Measurements from ENCODE around the gene TRIM22. TPM values are rescaled to one million over a fixed set of nuclear protein-coding genes. Genes with fewer than 3 reads are reported as not detected.

The TRIM22 gene
- total RNA-seq, 4 donors from 2014 or later = 10.9 to 64.8 (median 25.4) TPM

- no peak for TF ChIP-seq POLR2A (IDR thresholded peaks at IDR 0.05)
- TF ChIP-seq CTCF (IDR thresholded peaks at IDR 0.05) = no peak
- no peak overlapping the region for H3K27ac ChIP-seq
- DNase-seq = no peak
- no peaks in the 10 kb centered on the region for H3K27me3 ChIP-seq
- H3K4me3 ChIP-seq = no peak overlapping the region
- no peaks in the 10 kb centered on the region for H3K36me3 ChIP-seq
- intact Hi-C loops (cut with DNase I; ENCODE audit: low total_unique reads) = no loop called here
- no peaks in the 10 kb centered on the region for H3K4me1 ChIP-seq
- H3K9me3 ChIP-seq = peaks cover 0 to 2% of the 10 kb centered on the region in 2 donors
These were observed 57.0 kb downstream of the TRIM22 start for GRCh38 chr11:5746614-5747013.

- TF ChIP-seq POLR2A (IDR thresholded peaks at IDR 0.05) (no peak), CTCF (IDR thresholded peaks at IDR 0.05) (no peak)
- intact Hi-C loops (cut with DNase I; ENCODE audit: low total_unique reads) = no loop called here
These were observed 60.2 kb downstream of the TRIM22 start for GRCh38 chr11:5749836-5750235.

GRCh38 chr11:5753943-5754342, 64.4 kb downstream of the TRIM22 start, which contains the start of gene OR52N4:
TSS of gene OR52N4 (plus strand) at chr11:5754243. CDS start at chr11:5754741, 498 bp downstream.
- intact Hi-C loops (cut with DNase I; ENCODE audit: low total_unique reads) = no loop called here
- no peaks in the 10 kb centered on the region for H3K4me1 ChIP-seq
- no peak for TF ChIP-seq CTCF (IDR thresholded peaks at IDR 0.05)
- no peak for TF ChIP-seq POLR2A (IDR thresholded peaks at IDR 0.05)
- H3K27me3 ChIP-seq = no peaks in the 10 kb centered on the region
- no peak within 1 kb of the TSS for H3K4me3 ChIP-seq
- no peak within 1 kb of the TSS for H3K27ac ChIP-seq
- DNase-seq = no peak
- no peaks in the 10 kb centered on the region for H3K9me3 ChIP-seq
- H3K36me3 ChIP-seq = no peaks in the 10 kb centered on the region

More at GRCh38 chr11:5749836-5750235, 60.2 kb downstream of the TRIM22 start:
- no peaks in the 10 kb centered on the region for H3K4me1 ChIP-seq
- no peaks in the 10 kb centered on the region for H3K9me3 ChIP-seq
- no peak overlapping the region for H3K4me3 ChIP-seq
- no peak overlapping the region for H3K27ac ChIP-seq
- H3K36me3 ChIP-seq = no peaks in the 10 kb centered on the region
- no peak for DNase-seq
- no peaks in the 10 kb centered on the region for H3K27me3 ChIP-seq

Other genes starting within 250 kb of the TRIM22 start
- gene OR51I1, start 248.3 kb upstream of the TRIM22 start, total RNA-seq = 1 to 10 TPM in 2 of 4 donors, not detected in 2; 1.6 to 5.0 TPM
- not detected for gene OR51I2, start 240.5 kb upstream of the TRIM22 start, total RNA-seq
- not detected for gene OR52D1, start 201.1 kb upstream of the TRIM22 start, total RNA-seq
- 1 to 10 TPM in 3 of 4 donors, under 1 TPM in 1; 0.29 to 2.2 (median 1.4) TPM for gene UBQLN3, start 179.8 kb upstream of the TRIM22 start, total RNA-seq
- gene UBQLNL, start 173.1 kb upstream of the TRIM22 start, total RNA-seq = 10 to 100 TPM in 1 of 4 donors, 1 to 10 TPM in 3; 1.0 to 10.8 (median 4.7) TPM
- gene OR52H1, start 141.2 kb upstream of the TRIM22 start, total RNA-seq = 10 to 100 TPM in 1 of 4 donors, 1 to 10 TPM in 2, not detected in 1; 2.1 to 13.8 (median 2.1) TPM
- not detected for gene OR52B6, start 108.9 kb upstream of the TRIM22 start, total RNA-seq
- gene TRIM6, start 93.2 kb upstream of the TRIM22 start, total RNA-seq = 10 to 100 TPM in 1 of 4 donors, 1 to 10 TPM in 3; 4.3 to 11.5 (median 7.2) TPM
- 10 to 100 TPM in 1 of 4 donors, 1 to 10 TPM in 3; 1.5 to 12.2 (median 6.0) TPM for gene TRIM34, start 64.8 kb upstream of the TRIM22 start, total RNA-seq
- gene TRIM5, start 4.7 kb upstream of the TRIM22 start, total RNA-seq = 10 to 100 TPM in 3 of 4 donors, 1 to 10 TPM in 1; 4.4 to 50.4 (median 37.4) TPM
- under 1 TPM in 1 of 4 donors, not detected in 3; 0.79 TPM for gene OR56B1, start 46.7 kb downstream of the TRIM22 start, total RNA-seq
- gene OR52N4, start 64.5 kb downstream of the TRIM22 start, total RNA-seq = 1 to 10 TPM in 1 of 4 donors, not detected in 3; 1.9 TPM
- gene OR52N5, start 93.6 kb downstream of the TRIM22 start, total RNA-seq = under 1 TPM in 1 of 4 donors, not detected in 3; 0.14 TPM
- gene OR52N1, start 101.5 kb downstream of the TRIM22 start, total RNA-seq = under 1 TPM in 1 of 4 donors, not detected in 3; 0.07 TPM
- gene OR52N2, start 119.1 kb downstream of the TRIM22 start, total RNA-seq = not detected
- gene OR52E6, start 152.1 kb downstream of the TRIM22 start, total RNA-seq = not detected
- not detected for gene OR52E8, start 167.9 kb downstream of the TRIM22 start, total RNA-seq
- not detected for gene OR52E4, start 190.8 kb downstream of the TRIM22 start, total RNA-seq
- not detected for gene OR52E5, start 203.4 kb downstream of the TRIM22 start, total RNA-seq

All from uterus (tissue), 4 donors.